Left lung (tissue), 10 donors: ENCODE data around the gene CFAP299. TPM values are rescaled to one million over a fixed set of nuclear protein-coding genes. Genes with fewer than 3 reads are reported as not detected.

Experiments
- ATAC-seq: fragments of 200-7000 bp; cut with Tn5 transposase; one replicate; pipeline ENCODE4 v1.9.1; 2020; ENCODE audit warnings: moderate library complexity
- DNase-seq, 4 donors: peaks; one replicate each; pipeline ENCODE4 v3.0.0-alpha.2; 2013 to 2020
- H3K27ac ChIP-seq, 2 donors: fragments of 200-600 bp; sonication (generic) in 1 of 2; one replicate each; pipeline versions ENCODE4 v1.5.0 to v1.8.0; 2020 to 2021
- H3K27me3 ChIP-seq, 2 donors: fragments of 200-600 bp; sonication (generic) in 1 of 2; one replicate each; pipeline versions ENCODE4 v1.5.0 to v1.8.0; 2020 to 2021
- H3K36me3 ChIP-seq, 2 donors: fragments of 200-600 bp; sonication (generic) in 1 of 2; one replicate each; pipeline versions ENCODE4 v1.5.0 to v1.8.0; 2020 to 2021
- H3K4me1 ChIP-seq, 2 donors: fragments of 200-600 bp; one replicate each; pipeline ENCODE4 v1.8.0; 2021
- H3K4me3 ChIP-seq, 2 donors: fragments of 200-600 bp; sonication (generic) in 1 of 2; one replicate each; pipeline versions ENCODE4 v1.5.0 to v1.8.0; 2020 to 2021; ENCODE audit warnings: mild to moderate bottlenecking in 1 of 2
- H3K9me3 ChIP-seq, 2 donors: fragments of 200-600 bp; sonication (generic) in 1 of 2; one replicate each; pipeline versions ENCODE4 v1.5.0 to v1.8.0; 2020 to 2021
- intact Hi-C, 2 donors: fragments of 100-400 bp; cut with DNase I; formaldehyde crosslinking; loops; one replicate each; pipeline versions ENCODE4 v1.11.2 to v1.14.2; 2022
- polyA plus RNA-seq, 6 donors: library from polyadenylated mRNA; unstranded; fragments of 120-200 nt; gene quantifications; one replicate each; pipeline ENCODE4 v1.2.1, GENCODE V29; 2013; ENCODE audit not compliant: insufficient read length in 6 of 6
- total RNA-seq, 2 donors: library from RNA; stranded (reverse); fragmentation: NEBNext Ultra II Directional; extraction: Animal tissue kit (Norgen Biotek cat#: 25700); gene quantifications; one replicate each; pipeline ENCODE4 v1.2.1, GENCODE V29; 2021
- TF ChIP-seq, protein P1 (sequence below), 2 donors: fragments of 200-600 bp; sonication (generic) in 1 of 2; IDR thresholded peaks; one replicate each; pipeline versions ENCODE4 v1.5.0 to v1.8.0; 2021; ENCODE audit warnings: antibody characterized with exemption in 2 of 2
- donor health status: DM: no; HTN: yes; CAD: no.
- donor health status: DM: no; HTN: no; CAD: no.

Gene CFAP299
- total and polyA plus RNA-seq, 8 donors = 1.2 to 2.3 (median 1.6) TPM; not detected in 1

DNA sequence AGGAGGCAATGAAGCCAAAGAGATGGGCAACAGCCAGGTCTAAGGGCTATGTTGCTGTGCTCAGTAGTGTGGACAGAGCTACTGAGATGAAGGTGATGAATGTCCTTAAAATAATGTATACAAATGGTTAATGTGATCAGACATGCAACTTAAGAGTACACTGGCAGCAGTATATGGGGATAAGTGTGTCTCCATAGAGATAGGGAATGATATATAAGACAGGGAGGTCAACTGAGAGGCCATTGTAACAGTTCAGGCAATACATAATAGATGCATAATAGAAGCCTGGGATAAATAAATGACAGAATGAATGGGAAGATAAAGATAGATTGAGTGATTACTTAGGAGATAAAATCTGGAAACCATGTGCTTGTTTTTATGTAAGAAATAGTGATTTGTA, 250.0 kb downstream of the CFAP299 start:
- Histone ChIP-seq H3K9me3 (no peaks in the 10 kb centered on the region), H3K27ac (no peak overlapping the region), H3K4me1 (no peaks in the 10 kb centered on the region), H3K27me3 (no peaks in the 10 kb centered on the region), H3K4me3 (no peak overlapping the region), H3K36me3 (no peaks in the 10 kb centered on the region)
- TF ChIP-seq, protein P1, sequence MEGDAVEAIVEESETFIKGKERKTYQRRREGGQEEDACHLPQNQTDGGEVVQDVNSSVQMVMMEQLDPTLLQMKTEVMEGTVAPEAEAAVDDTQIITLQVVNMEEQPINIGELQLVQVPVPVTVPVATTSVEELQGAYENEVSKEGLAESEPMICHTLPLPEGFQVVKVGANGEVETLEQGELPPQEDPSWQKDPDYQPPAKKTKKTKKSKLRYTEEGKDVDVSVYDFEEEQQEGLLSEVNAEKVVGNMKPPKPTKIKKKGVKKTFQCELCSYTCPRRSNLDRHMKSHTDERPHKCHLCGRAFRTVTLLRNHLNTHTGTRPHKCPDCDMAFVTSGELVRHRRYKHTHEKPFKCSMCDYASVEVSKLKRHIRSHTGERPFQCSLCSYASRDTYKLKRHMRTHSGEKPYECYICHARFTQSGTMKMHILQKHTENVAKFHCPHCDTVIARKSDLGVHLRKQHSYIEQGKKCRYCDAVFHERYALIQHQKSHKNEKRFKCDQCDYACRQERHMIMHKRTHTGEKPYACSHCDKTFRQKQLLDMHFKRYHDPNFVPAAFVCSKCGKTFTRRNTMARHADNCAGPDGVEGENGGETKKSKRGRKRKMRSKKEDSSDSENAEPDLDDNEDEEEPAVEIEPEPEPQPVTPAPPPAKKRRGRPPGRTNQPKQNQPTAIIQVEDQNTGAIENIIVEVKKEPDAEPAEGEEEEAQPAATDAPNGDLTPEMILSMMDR (IDR thresholded peaks at IDR 0.05) = no peak
- DNase-seq = no peak
- intact Hi-C loops = no loop called here
- no peak for ATAC-seq

- no peaks in the 10 kb centered on the region for H3K9me3 ChIP-seq
- TF ChIP-seq, protein P1 (IDR thresholded peaks at IDR 0.05) = no peak
- no peak overlapping the region for H3K27ac ChIP-seq
- intact Hi-C loops = no loop called here
- no peak for ATAC-seq
- H3K4me3 ChIP-seq = no peak overlapping the region
- no peaks in the 10 kb centered on the region for H3K4me1 ChIP-seq
- DNase-seq = no peak
- no peaks in the 10 kb centered on the region for H3K27me3 ChIP-seq
- no peaks in the 10 kb centered on the region for H3K36me3 ChIP-seq
Measured at GRCh38 chr4:80586716-80587115, 251.2 kb downstream of the CFAP299 start.

DNA sequence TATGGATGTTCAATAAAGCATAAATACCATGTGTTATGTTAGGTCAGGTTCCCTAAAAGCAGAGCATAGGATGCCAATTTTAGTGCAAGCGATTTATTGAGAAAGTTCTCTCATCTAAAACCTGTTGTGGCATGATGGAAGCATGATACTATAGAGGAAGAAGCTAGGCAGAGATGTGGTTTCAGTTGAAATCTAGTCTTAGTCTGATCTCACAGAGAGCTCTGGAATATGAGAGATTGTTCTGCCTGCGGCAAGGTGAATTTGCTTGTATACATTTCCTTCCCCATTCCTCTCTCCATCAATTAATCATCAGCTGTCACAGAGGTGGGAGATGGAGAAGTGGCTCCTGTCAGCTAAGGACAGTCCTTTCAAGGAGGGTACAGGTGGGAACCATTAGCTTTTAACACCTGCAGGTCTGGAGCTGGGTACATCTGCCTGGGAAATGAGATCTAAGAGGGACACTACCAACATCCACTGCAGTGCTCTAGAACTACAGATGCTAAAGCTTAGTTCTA, 252.4 kb downstream of the CFAP299 start:
- Histone ChIP-seq H3K27ac (no peak overlapping the region), H3K4me3 (no peak overlapping the region), H3K36me3 (no peaks in the 10 kb centered on the region), H3K9me3 (no peaks in the 10 kb centered on the region), H3K27me3 (no peaks in the 10 kb centered on the region), H3K4me1 (no peaks in the 10 kb centered on the region)
- DNase-seq = no peak
- TF ChIP-seq, protein P1 (IDR thresholded peaks at IDR 0.05) = no peak
- intact Hi-C loops = no loop called here
- no peak for ATAC-seq

DNA sequence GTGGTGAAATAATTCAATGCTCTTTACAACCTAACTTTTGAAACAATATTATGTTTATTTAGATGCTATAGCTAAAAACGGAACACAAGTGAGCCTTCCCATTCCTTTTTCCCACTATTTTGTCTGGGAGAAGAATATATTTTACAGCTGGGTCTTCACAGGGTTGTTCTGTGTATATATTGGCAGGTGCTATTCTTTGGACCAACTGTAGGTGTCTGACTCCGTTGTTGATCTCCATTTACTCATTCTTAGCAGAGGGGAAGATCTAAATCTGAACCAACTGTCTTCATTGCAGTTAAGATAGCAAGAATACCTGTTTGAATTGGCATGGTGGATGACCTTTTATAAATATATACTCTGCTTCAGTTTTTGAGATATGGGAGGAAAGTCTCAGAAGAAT, 257.4 kb downstream of the CFAP299 start:
- DNase-seq (no peak), ATAC-seq (no peak)
- no peaks in the 10 kb centered on the region for H3K4me1 ChIP-seq
- H3K36me3 ChIP-seq = no peaks in the 10 kb centered on the region
- H3K9me3 ChIP-seq = no peaks in the 10 kb centered on the region
- no peaks in the 10 kb centered on the region for H3K27me3 ChIP-seq
- no peak overlapping the region for H3K27ac ChIP-seq
- intact Hi-C loops = no loop called here
- H3K4me3 ChIP-seq = no peak overlapping the region
- TF ChIP-seq, protein P1 (IDR thresholded peaks at IDR 0.05) = no peak

DNA sequence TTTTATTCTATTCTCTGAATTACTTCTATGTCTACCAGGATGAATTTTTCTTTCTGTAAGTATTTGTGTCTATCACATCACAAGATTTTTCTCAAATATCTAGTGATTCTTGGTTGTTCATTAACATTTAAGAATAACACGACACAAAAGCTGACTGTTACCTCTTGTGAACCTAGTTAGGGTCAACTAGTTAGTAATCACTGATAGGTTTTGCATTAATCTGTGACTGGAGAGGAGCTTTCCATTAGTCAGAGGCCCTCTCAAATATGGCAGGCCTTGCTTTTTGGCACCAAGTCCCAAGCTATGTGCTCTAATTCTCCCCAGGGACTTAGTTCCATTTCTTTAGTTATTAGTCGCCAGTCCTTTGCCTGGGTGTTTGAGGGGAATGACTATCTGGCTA, 259.2 kb downstream of the CFAP299 start:
- ATAC-seq (no peak), DNase-seq (no peak)
- Histone ChIP-seq H3K27ac (no peak overlapping the region), H3K4me3 (no peak overlapping the region), H3K4me1 (no peaks in the 10 kb centered on the region), H3K36me3 (no peaks in the 10 kb centered on the region), H3K9me3 (no peaks in the 10 kb centered on the region), H3K27me3 (no peaks in the 10 kb centered on the region)
- TF ChIP-seq, protein P1 (IDR thresholded peaks at IDR 0.05) = no peak
- intact Hi-C loops = no loop called here
